Endothelial cell of umbilical vein (primary cell): ENCODE results near the gene TRAK1. TPM values are rescaled to one million over a fixed set of nuclear protein-coding genes. Genes with fewer than 3 reads are reported as not detected.

ENCODE experiments used
- BruUV-seq: library from RNA; stranded (reverse); fragments of 400-500 nt; replicated peaks from 2 replicates; lab custom pipeline; 2021; lab: Mats Ljungman, UMichigan
- CTCF ChIA-PET: fragments of 300-600, 350-600 bp; sonication (Branson Sonifier 250); formaldehyde crosslinking; loops from one replicate; lab custom pipeline; 2021; ENCODE audit warnings: antibody characterized with exemption, inconsistent platforms; lab: Charles Lee
- POLR2A ChIA-PET: fragments of 300-600, 350-600 bp; sonication (Branson Sonifier 250); formaldehyde crosslinking; loops from one replicate; lab custom pipeline; 2021; ENCODE audit warnings: antibody characterized with exemption, inconsistent platforms; lab: Charles Lee
- DNase-seq: peaks from one replicate; pipeline ENCODE4 v3.0.0-alpha.2; 2011; ENCODE audit warnings: low read depth, low spot score
- FAIRE-seq: peaks from 2 replicates; lab custom pipeline; 2011; peaks lifted over from hg19 to GRCh38; lab: Jason Lieb, UNC
- H2AFZ ChIP-seq: 2 replicates; pipeline ENCODE4 v1.6.0; 2012; ENCODE audit warnings: low read depth, low read length, control low read depth, inconsistent platforms
- H3K27ac ChIP-seq: 2 replicates; pipeline ENCODE4 v1.5.1; 2011; ENCODE audit warnings: low read depth, mild to moderate bottlenecking, control low read depth, low read length, moderate library complexity; ENCODE audit not compliant: insufficient read depth
- H3K27me3 ChIP-seq, 2 experiments: 2 replicates each; pipeline versions ENCODE4 v1.6.0 to v1.6.1; 2011; ENCODE audit warnings: low read length in 2 of 2, mixed read lengths in 1 of 2; ENCODE audit not compliant: control insufficient read depth in 2 of 2, insufficient read depth in 2 of 2
- H3K36me3 ChIP-seq, 2 experiments: 2 replicates in 1 of 2; 3 replicates in 1 of 2; pipeline ENCODE4 v1.5.1; 2011; ENCODE audit warnings: low read length in 2 of 2, mild to moderate bottlenecking in 1 of 2, moderate library complexity in 1 of 2; ENCODE audit not compliant: control insufficient read depth in 2 of 2, insufficient read depth in 2 of 2; ENCODE audit errors: extremely low read depth in 1 of 2
- H3K4me1 ChIP-seq: 3 replicates; pipeline ENCODE4 v1.5.1; 2011; ENCODE audit warnings: mild to moderate bottlenecking, low read length; ENCODE audit not compliant: control insufficient read depth, insufficient read depth; ENCODE audit errors: extremely low read depth
- H3K4me2 ChIP-seq: 2 replicates; pipeline ENCODE4 v1.6.1; 2011; ENCODE audit warnings: low read length, control low read depth, mixed read lengths; ENCODE audit not compliant: insufficient read depth
- H3K4me3 ChIP-seq, 3 experiments: fragments of 200-600 bp in 1 of 3; sonication (generic), shearing (Covaris generic) in 1 of 3; replicated peaks in 1 of 3; 2 replicates each; pipeline ENCODE4 v1.5.1; 2011 to 2016; ENCODE audit warnings: control low read depth in 3 of 3, low read length in 3 of 3, mild to moderate bottlenecking in 2 of 3, inconsistent platforms in 1 of 3, low read depth in 1 of 3, moderate library complexity in 1 of 3; ENCODE audit not compliant: insufficient read depth in 1 of 3
- H3K79me2 ChIP-seq: 2 replicates; pipeline ENCODE4 v1.6.0; 2012; ENCODE audit warnings: low read length, inconsistent platforms; ENCODE audit not compliant: control insufficient read depth, insufficient read depth
- H3K9ac ChIP-seq: replicated peaks from 2 replicates; pipeline ENCODE3; 2011; ENCODE audit warnings: low read length, control low read depth; ENCODE audit not compliant: insufficient read depth; ENCODE audit errors: extremely low read depth
- H3K9me1 ChIP-seq: replicated peaks from 3 replicates; pipeline ENCODE4 v1.6.0; 2011; ENCODE audit warnings: mild to moderate bottlenecking, low read length; ENCODE audit not compliant: control insufficient read depth, insufficient read depth; ENCODE audit errors: extremely low read depth
- H3K9me3 ChIP-seq: replicated peaks from 2 replicates; pipeline ENCODE4 v1.5.1; 2012; ENCODE audit warnings: low read length, inconsistent platforms; ENCODE audit not compliant: control insufficient read depth, insufficient read depth
- H4K20me1 ChIP-seq: replicated peaks from 2 replicates; pipeline ENCODE3; 2011; ENCODE audit warnings: mild to moderate bottlenecking, low read length; ENCODE audit not compliant: control insufficient read depth, insufficient read depth; ENCODE audit errors: extremely low read depth
- CTCF ChIP-seq, 2 donors: IDR thresholded peaks; 1 replicate in 1 of 2; 2 replicates in 1 of 2; pipeline ENCODE4 v1.5.1; 2011; ENCODE audit warnings: low read length in 2 of 2, mild to moderate bottlenecking in 2 of 2, moderate library complexity in 2 of 2, control low read depth in 1 of 2, inconsistent platforms in 1 of 2, low read depth in 1 of 2; ENCODE audit not compliant: insufficient read depth in 1 of 2; ENCODE audit errors: extremely low read depth in 1 of 2
- EZH2 ChIP-seq: IDR thresholded peaks from 2 replicates; pipeline ENCODE4 v1.6.1; 2012; ENCODE audit warnings: borderline replicate concordance, low read depth, mild to moderate bottlenecking, moderate library complexity, low read length, inconsistent platforms; ENCODE audit not compliant: severe bottlenecking
- FOS ChIP-seq: IDR thresholded peaks from 2 replicates; pipeline ENCODE4 v1.6.1; 2011; ENCODE audit warnings: mild to moderate bottlenecking, low read length, moderate library complexity, borderline replicate concordance; ENCODE audit not compliant: insufficient read depth
- GATA2 ChIP-seq: IDR thresholded peaks from 2 replicates; pipeline ENCODE4 v1.7.0; 2011; ENCODE audit warnings: low read depth, mild to moderate bottlenecking, moderate library complexity, mixed read lengths, low read length; ENCODE audit not compliant: insufficient read length, insufficient read depth
- JUN ChIP-seq: IDR thresholded peaks from 2 replicates; pipeline ENCODE4 v1.6.1; 2011; ENCODE audit warnings: borderline replicate concordance, low read depth; ENCODE audit not compliant: insufficient read length, insufficient read depth
- MAX ChIP-seq: IDR thresholded peaks from 2 replicates; pipeline ENCODE4 v1.6.1; 2011; ENCODE audit not compliant: insufficient read depth, insufficient read length
- MYC ChIP-seq: IDR thresholded peaks from one replicate; pipeline ENCODE4 v1.6.1; 2011; ENCODE audit warnings: mild to moderate bottlenecking, low read depth, low read length
- POLR2A ChIP-seq: IDR thresholded peaks from 2 replicates; pipeline ENCODE4 v1.6.1; 2012; ENCODE audit warnings: low read depth, mild to moderate bottlenecking, control low read depth, low read length
- POLR2AphosphoS5 ChIP-seq: IDR thresholded peaks from 2 replicates; pipeline ENCODE4 v1.6.1; 2012; ENCODE audit warnings: low read depth, mild to moderate bottlenecking, control low read depth, low read length, moderate library complexity; ENCODE audit not compliant: insufficient read depth
- dilution Hi-C: fragments of 300-500 bp; cut with MboI; formaldehyde crosslinking; loops from one replicate; pipeline ENCODE4 v1.15.0; 2019; ENCODE audit warnings: low sequenced_read_pairs; ENCODE audit not compliant: extremely low pct_ligation_motif_present
- intact Hi-C: fragments of 100-400 bp; cut with micrococcal nuclease; formaldehyde crosslinking; loops from one replicate; pipeline ENCODE4 v1.10.0; 2022
- polyA plus RNA-seq, 4 experiments: library from polyadenylated mRNA; depleted of rRNA in 3 of 4; stranded (reverse) in 3 of 4; unstranded in 1 of 4; fragments of >200 nt; gene quantifications; 2 replicates each; pipeline versions ENCODE4 v1.2.1 to v1.2.3, GENCODE V29; 2011 to 2012; ENCODE audit warnings: missing spikeins in 1 of 4
- total RNA-seq: library from RNA; stranded (reverse); gene quantifications from 2 replicates; pipeline ENCODE4 v1.2.3, GENCODE V29; 2021

The TRAK1 gene
- total and polyA plus RNA-seq, 2 donors (not counting 3 experiments of a cell fraction or from before 2014, with no cell fraction given): 38.5 to 59.6 TPM

- ChIA-PET CTCF (interaction anchor here (1.6 to 1.8 kb wide), 3 partner anchors 8 to 187 kb away, joined by 3 to 8 read pairs (median 8); no protein-coding TSS in a partner anchor), POLR2A (no interaction called here)
- no TSS peak for BruUV-seq
- DNase-seq (peak; percentile 37), FAIRE-seq (peak; percentile 79)
- Histone ChIP-seq H3K27ac (no peak overlapping the region), H3K79me2 (no peaks in the 10 kb centered on the region), H3K4me3 (no peak overlapping the region), H3K9me1 (no peaks in the 10 kb centered on the region), H4K20me1 (no peaks in the 10 kb centered on the region), H3K9ac (no peak overlapping the region), H3K9me3 (no peaks in the 10 kb centered on the region), H3K4me1 (peaks cover 12% of the 10 kb centered on the region), H3K27me3 (peaks cover 10 to 16% of the 10 kb centered on the region in 2 experiments), H3K36me3 (no peaks in the 10 kb centered on the region), H2AFZ (no peak overlapping the region), H3K4me2 (no peak overlapping the region)
- dilution Hi-C loops (no loop called here), intact Hi-C loops (no loop called here)
- TF ChIP-seq POLR2A: no peak
- TF ChIP-seq GATA2: peak; percentile 51
- TF ChIP-seq JUN: peak; percentile 88
- TF ChIP-seq MYC: no peak
- no peak for TF ChIP-seq EZH2
- TF ChIP-seq MAX: no peak
- peak; percentile 86 for TF ChIP-seq FOS
Measured at GRCh38 chr3:42256135-42256819, 165.1 kb downstream of the TRAK1 start.

- Histone ChIP-seq H3K4me1 (peaks cover 12% of the 10 kb centered on the region), H3K9me3 (no peaks in the 10 kb centered on the region), H4K20me1 (no peaks in the 10 kb centered on the region), H3K9ac (no peak overlapping the region), H3K27me3 (peaks cover 16 to 23% of the 10 kb centered on the region in 2 experiments), H3K4me3 (no peak overlapping the region), H3K27ac (no peak overlapping the region), H3K9me1 (no peaks in the 10 kb centered on the region), H2AFZ (no peak overlapping the region), H3K79me2 (no peaks in the 10 kb centered on the region), H3K36me3 (no peaks in the 10 kb centered on the region), H3K4me2 (no peak overlapping the region)
- dilution Hi-C loops (no loop called here), intact Hi-C loops (no loop called here)
- FAIRE-seq (no peak), DNase-seq (no peak)
- ChIA-PET POLR2A (no interaction called here), CTCF (no interaction called here)
- BruUV-seq: no TSS peak
- no peak for TF ChIP-seq FOS
- no peak for TF ChIP-seq GATA2
- TF ChIP-seq MAX: no peak
- TF ChIP-seq JUN: no peak
- TF ChIP-seq MYC: no peak
- no peak for TF ChIP-seq POLR2AphosphoS5
- TF ChIP-seq POLR2A: no peak
- TF ChIP-seq CTCF (IDR thresholded peaks at IDR 0.05; ENCODE audit: extremely low read depth in 1 of 2, insufficient read depth in 1 of 2, low read depth in 1 of 2, low read length in 2 of 2): no peak
- no peak for TF ChIP-seq EZH2
Measured at GRCh38 chr3:42257007-42257406, 165.8 kb downstream of the TRAK1 start.
